Keratinocyte (primary cell): ENCODE results near the gene ADSS2. TPM values are rescaled to one million over a fixed set of nuclear protein-coding genes. Genes with fewer than 3 reads are reported as not detected.

Experiments used
- DNase-seq: peaks from one replicate; pipeline ENCODE4 v3.0.0-alpha.2; 2011; ENCODE audit warnings: low read depth, missing footprints, low spot score
- FAIRE-seq: peaks from 2 replicates; lab custom pipeline; 2011; peaks lifted over from hg19 to GRCh38; lab: Jason Lieb, UNC
- H2AFZ ChIP-seq: 2 replicates; pipeline ENCODE4 v1.6.0; 2012; ENCODE audit warnings: low read length, control low read depth, inconsistent platforms; ENCODE audit not compliant: control insufficient read depth
- H3K27ac ChIP-seq: 2 replicates; pipeline ENCODE4 v1.5.1; 2011; ENCODE audit warnings: low read length; ENCODE audit not compliant: control insufficient read depth, insufficient read depth
- H3K27me3 ChIP-seq: 3 replicates; pipeline ENCODE4 v1.6.0; 2011; ENCODE audit warnings: low read length; ENCODE audit not compliant: control insufficient read depth, insufficient read depth; ENCODE audit errors: extremely low read depth
- H3K36me3 ChIP-seq, 2 experiments: 2 replicates in 1 of 2; 3 replicates in 1 of 2; pipeline ENCODE4 v1.5.1; 2011; ENCODE audit warnings: low read length in 2 of 2, mild to moderate bottlenecking in 1 of 2; ENCODE audit not compliant: control insufficient read depth in 2 of 2, insufficient read depth in 2 of 2; ENCODE audit errors: extremely low read depth in 1 of 2
- H3K4me1 ChIP-seq: 3 replicates; pipeline ENCODE4 v1.5.1; 2011; ENCODE audit warnings: low read length; ENCODE audit not compliant: control insufficient read depth, insufficient read depth; ENCODE audit errors: extremely low read depth
- H3K4me2 ChIP-seq: 3 replicates; pipeline ENCODE4 v1.6.0; 2011; ENCODE audit warnings: low read depth, low read length; ENCODE audit not compliant: control insufficient read depth, insufficient read depth; ENCODE audit errors: extremely low read depth
- H3K4me3 ChIP-seq, 3 experiments: fragments of 200-600 bp in 1 of 3; sonication (generic) in 1 of 3; 2 replicates in 2 of 3; 3 replicates in 1 of 3; pipeline ENCODE4 v1.5.1; 2011 to 2016; ENCODE audit warnings: low read length in 3 of 3, mild to moderate bottlenecking in 3 of 3, control low read depth in 2 of 3, inconsistent platforms in 1 of 3, low read depth in 1 of 3, mixed read lengths in 1 of 3, mixed run types in 1 of 3, moderate library complexity in 1 of 3; ENCODE audit not compliant: control insufficient read depth in 2 of 3, insufficient read depth in 2 of 3; ENCODE audit errors: extremely low read depth in 1 of 3
- H3K79me2 ChIP-seq: 2 replicates; pipeline ENCODE4 v1.6.0; 2012; ENCODE audit warnings: low read length; ENCODE audit not compliant: control insufficient read depth, insufficient read depth
- H3K9ac ChIP-seq: 3 replicates; pipeline ENCODE4 v1.6.0; 2011; ENCODE audit warnings: low read length; ENCODE audit not compliant: control insufficient read depth, insufficient read depth; ENCODE audit errors: extremely low read depth
- H3K9me1 ChIP-seq: 3 replicates; pipeline ENCODE4 v1.6.0; 2011; ENCODE audit warnings: low read length; ENCODE audit not compliant: control insufficient read depth, insufficient read depth; ENCODE audit errors: extremely low read depth
- H3K9me3 ChIP-seq: 2 replicates; pipeline ENCODE4 v1.5.1; 2012; ENCODE audit warnings: low read depth, low read length; ENCODE audit not compliant: control insufficient read depth
- H4K20me1 ChIP-seq: 3 replicates; pipeline ENCODE4 v1.6.0; 2011; ENCODE audit warnings: low read length; ENCODE audit not compliant: control insufficient read depth, insufficient read depth; ENCODE audit errors: extremely low read depth
- EZH2 ChIP-seq: IDR thresholded peaks from one replicate; pipeline ENCODE4 v1.6.1; 2012; ENCODE audit warnings: inconsistent platforms, mild to moderate bottlenecking, low read length, moderate library complexity
- dilution Hi-C: fragments of 300-500 bp; cut with MboI; formaldehyde crosslinking; loops from one replicate; pipeline ENCODE4 v1.7.0; 2020; ENCODE audit warnings: low sequenced_read_pairs; ENCODE audit not compliant: extremely low pct_ligation_motif_present
- polyA plus RNA-seq, 5 experiments: library from polyadenylated mRNA; depleted of rRNA in 3 of 5; stranded (reverse) in 3 of 5; stranded (forward) in 1 of 5; unstranded in 1 of 5; fragments of >200 nt; gene quantifications; 1 replicate in 1 of 5; 2 replicates in 3 of 5; 3 replicates in 1 of 5; pipeline versions ENCODE4 v1.2.1 to v1.2.3, GENCODE V29; 2011 to 2012; ENCODE audit warnings: missing spikeins in 2 of 5, low read depth in 1 of 5, low replicate concordance in 1 of 5
- TF ChIP-seq, protein P1 (sequence below), 3 experiments: IDR thresholded peaks in 1 of 3; conservative IDR thresholded peaks in 1 of 3; optimal IDR thresholded peaks in 1 of 3; 2 replicates in 2 of 3; 3 replicates in 1 of 3; pipeline versions ENCODE3 to v1.5.1; 2011; ENCODE audit warnings: low read length in 3 of 3, mild to moderate bottlenecking in 3 of 3, moderate library complexity in 2 of 3, control low read depth in 1 of 3, inconsistent platforms in 1 of 3; ENCODE audit not compliant: insufficient read depth in 2 of 3; ENCODE audit errors: extremely low read depth in 1 of 3

The ADSS2 gene
- polyA plus RNA-seq, 1 donor (not counting 4 experiments of a cell fraction or from before 2014, with no cell fraction given) = 53.5 TPM

DNA sequence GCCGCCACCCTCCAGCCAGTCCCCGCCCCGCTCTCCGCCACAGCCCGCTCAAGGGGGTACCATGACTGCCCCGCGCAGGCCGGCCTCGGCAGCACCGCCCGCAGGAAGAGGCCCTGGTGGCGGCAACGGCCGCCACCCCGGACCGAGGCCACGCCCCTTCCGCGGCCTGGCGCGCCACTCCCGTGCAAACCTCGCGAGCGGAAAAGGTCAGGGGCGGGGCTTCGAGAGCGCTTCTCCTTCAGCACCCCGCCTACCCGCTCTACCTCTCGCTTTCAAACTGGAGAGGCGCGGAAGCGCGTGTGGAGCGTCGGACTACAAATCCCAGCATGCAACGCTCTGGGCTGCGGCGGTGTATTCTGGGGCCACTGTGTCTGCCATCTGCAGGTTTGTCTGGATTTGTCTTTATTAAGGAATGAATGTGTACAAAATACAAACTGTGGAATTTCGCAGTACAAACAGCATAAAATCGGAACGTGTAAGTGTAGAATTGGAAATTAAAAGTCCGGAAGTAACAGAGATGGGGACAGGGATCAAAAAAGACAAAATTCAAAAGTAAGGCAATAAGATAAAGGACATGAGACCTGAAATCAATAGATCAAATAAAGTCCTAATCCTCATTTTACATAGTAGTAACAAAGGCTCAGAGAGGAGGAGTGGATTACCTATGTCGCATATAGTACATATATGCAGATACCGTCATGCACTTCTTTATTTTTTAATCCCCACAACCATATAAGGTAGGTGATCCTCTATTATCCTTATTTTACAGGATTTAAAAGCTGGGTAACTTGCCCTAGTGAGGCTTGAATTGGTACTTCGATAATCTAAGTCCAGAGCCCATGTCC lies 464 bp upstream of the ADSS2 start:
- dilution Hi-C loops = no loop called here
- DNase-seq = peak; percentile 82
- Histone ChIP-seq H3K9me3 (no peaks in the 10 kb centered on the region), H3K27ac (peak overlapping the region; percentile 90), H4K20me1 (peaks cover 5% of the 10 kb centered on the region), H3K36me3 (peaks cover 2 to 7% of the 10 kb centered on the region in 2 experiments), H3K27me3 (no peaks in the 10 kb centered on the region), H3K9ac (peak overlapping the region; percentile 34), H3K4me2 (peak overlapping the region; percentile 81), H3K9me1 (no peaks in the 10 kb centered on the region), H2AFZ (peak overlapping the region; percentile 88), H3K79me2 (peaks cover 42% of the 10 kb centered on the region), H3K4me3 (peak overlapping the region; percentile 50 to 97 (median 97)), H3K4me1 (peaks cover 16% of the 10 kb centered on the region)
- TF ChIP-seq EZH2 = no peak
- TF ChIP-seq, protein P1, sequence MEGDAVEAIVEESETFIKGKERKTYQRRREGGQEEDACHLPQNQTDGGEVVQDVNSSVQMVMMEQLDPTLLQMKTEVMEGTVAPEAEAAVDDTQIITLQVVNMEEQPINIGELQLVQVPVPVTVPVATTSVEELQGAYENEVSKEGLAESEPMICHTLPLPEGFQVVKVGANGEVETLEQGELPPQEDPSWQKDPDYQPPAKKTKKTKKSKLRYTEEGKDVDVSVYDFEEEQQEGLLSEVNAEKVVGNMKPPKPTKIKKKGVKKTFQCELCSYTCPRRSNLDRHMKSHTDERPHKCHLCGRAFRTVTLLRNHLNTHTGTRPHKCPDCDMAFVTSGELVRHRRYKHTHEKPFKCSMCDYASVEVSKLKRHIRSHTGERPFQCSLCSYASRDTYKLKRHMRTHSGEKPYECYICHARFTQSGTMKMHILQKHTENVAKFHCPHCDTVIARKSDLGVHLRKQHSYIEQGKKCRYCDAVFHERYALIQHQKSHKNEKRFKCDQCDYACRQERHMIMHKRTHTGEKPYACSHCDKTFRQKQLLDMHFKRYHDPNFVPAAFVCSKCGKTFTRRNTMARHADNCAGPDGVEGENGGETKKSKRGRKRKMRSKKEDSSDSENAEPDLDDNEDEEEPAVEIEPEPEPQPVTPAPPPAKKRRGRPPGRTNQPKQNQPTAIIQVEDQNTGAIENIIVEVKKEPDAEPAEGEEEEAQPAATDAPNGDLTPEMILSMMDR (optimal IDR thresholded peaks at IDR 0.05 in 1 of 3, IDR thresholded peaks at IDR 0.05 in 1 of 3, conservative IDR thresholded peaks at IDR 0.05 in 1 of 3; ENCODE audit: extremely low read depth in 1 of 3, insufficient read depth in 2 of 3, low read length in 3 of 3) = peak; percentile 38 to 55 (median 41)
- FAIRE-seq = peak; percentile 87

DNA sequence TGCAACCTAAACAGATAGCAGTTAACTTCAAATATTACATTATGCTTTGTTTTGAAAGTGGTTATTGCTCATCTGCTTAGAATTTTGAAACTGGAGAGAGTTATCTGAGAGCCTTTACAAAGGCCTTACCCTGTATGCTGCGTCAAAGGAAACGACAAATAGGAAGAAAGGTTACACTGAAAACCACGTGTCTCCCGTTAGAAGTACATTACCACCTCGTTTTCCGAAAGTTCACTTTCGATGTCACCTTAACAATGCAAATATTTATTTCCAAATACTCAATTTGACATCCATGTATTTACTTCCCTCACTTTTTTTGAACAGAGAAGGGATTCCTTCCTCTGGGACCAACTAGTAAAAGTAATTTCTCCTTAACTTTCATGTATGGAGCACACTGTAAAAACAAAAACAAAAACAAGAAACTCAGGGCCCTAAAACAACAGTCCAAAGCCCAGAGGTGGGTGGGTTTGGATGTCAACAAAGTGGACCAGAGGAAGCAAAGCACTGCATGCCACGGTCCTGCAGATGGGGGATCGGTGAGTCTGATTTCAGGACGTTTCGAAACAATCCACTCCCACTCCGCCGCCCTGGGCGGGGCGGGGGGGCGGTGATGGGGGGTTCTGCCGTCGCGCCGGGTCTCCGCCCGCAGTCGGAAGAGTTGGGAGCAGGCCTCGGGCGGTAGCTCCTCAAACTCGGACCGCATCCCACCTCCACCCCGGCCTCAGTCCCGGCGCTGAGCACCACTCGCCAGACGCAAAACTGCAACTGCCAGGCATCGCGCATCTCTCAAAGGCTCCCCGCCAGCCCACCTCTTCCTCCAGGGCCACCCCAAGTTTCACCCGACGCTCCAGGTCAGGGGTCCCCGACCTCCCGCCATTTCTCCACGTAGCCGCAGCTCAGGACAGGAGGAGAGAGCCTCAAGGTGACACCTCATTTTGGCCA lies 841 bp downstream of the ADSS2 start:
- FAIRE-seq = peak; percentile 41
- H3K9ac ChIP-seq = peak overlapping the region; percentile 94
- H3K4me1 ChIP-seq = peaks cover 20% of the 10 kb centered on the region
- H3K27ac ChIP-seq = peak overlapping the region; percentile 90
- TF ChIP-seq EZH2 = no peak
- TF ChIP-seq, protein P1 (optimal IDR thresholded peaks at IDR 0.05 in 1 of 3, IDR thresholded peaks at IDR 0.05 in 1 of 3, conservative IDR thresholded peaks at IDR 0.05 in 1 of 3; ENCODE audit: extremely low read depth in 1 of 3, insufficient read depth in 2 of 3, low read length in 3 of 3) = no peak
- no peaks in the 10 kb centered on the region for H3K9me3 ChIP-seq
- H4K20me1 ChIP-seq = peaks cover 5% of the 10 kb centered on the region
- peak overlapping the region; percentile 92 to 97 (median 97) for H3K4me3 ChIP-seq
- H3K9me1 ChIP-seq = no peaks in the 10 kb centered on the region
- H3K36me3 ChIP-seq = peaks cover 2 to 7% of the 10 kb centered on the region in 2 experiments
- DNase-seq = no peak
- H3K4me2 ChIP-seq = peak overlapping the region; percentile 97
- peaks cover 55% of the 10 kb centered on the region for H3K79me2 ChIP-seq
- no peaks in the 10 kb centered on the region for H3K27me3 ChIP-seq
- dilution Hi-C loops = no loop called here
- peak overlapping the region; percentile 70 for H2AFZ ChIP-seq
